ENCODE measurements around the gene ATXN1. TPM values are rescaled to one million over a fixed set of nuclear protein-coding genes. Genes with fewer than 3 reads are reported as not detected.

Gene ATXN1
- total RNA-seq, 1 experiment from 2014 or later = 27.0 TPM

GRCh38 chr6:16754274-16754673 is 7.0 kb downstream of the ATXN1 start:
- peak overlapping the region; percentile 98 for H3K27ac ChIP-seq (ENCODE audit: low read length)
- no TSS peak for BruUV-seq (replicated peaks)
- no peaks in the 10 kb centered on the region for H3K27me3 ChIP-seq (ENCODE audit: low read length)
- ChIA-PET POLR2A (ENCODE audit: unreplicated experiment) (interaction anchor here (0.5 kb wide), 1 partner anchor 1342 kb away, joined by 11 read pairs; no protein-coding TSS in a partner anchor), CTCF (no interaction called here)
- peak overlapping the region; percentile 71 for H3K4me2 ChIP-seq (ENCODE audit: low read length)
- H3K4me1 ChIP-seq (ENCODE audit: insufficient read depth, low read length) = peaks cover 90% of the 10 kb centered on the region
- no peaks in the 10 kb centered on the region for H3K9me2 ChIP-seq (replicated peaks; ENCODE audit: low read length)
- TF ChIP-seq EZH2phosphoT487 (IDR thresholded peaks at IDR 0.05; ENCODE audit: borderline replicate concordance, low read length) (no peak), EZH2 (IDR thresholded peaks at IDR 0.05; ENCODE audit: low read length, unreplicated experiment) (no peak), CTCF (conservative IDR thresholded peaks at IDR 0.05; ENCODE audit: low read depth, low read length) (no peak)
- H3K36me3 ChIP-seq (ENCODE audit: low read depth, low read length) = no peaks in the 10 kb centered on the region
- DNase-seq (no peak), ATAC-seq (no peak)
- no peaks in the 10 kb centered on the region for H4K20me1 ChIP-seq (ENCODE audit: low read length)
- peaks cover 28% of the 10 kb centered on the region for H3F3A ChIP-seq (ENCODE audit: low read length, unreplicated experiment)
- H3K79me2 ChIP-seq (ENCODE audit: low read length) = peaks cover 78% of the 10 kb centered on the region
- intact Hi-C loops (cut with micrococcal nuclease) = no loop called here
- no peak overlapping the region for H2AFZ ChIP-seq (ENCODE audit: low read length)
- H3K4me3 ChIP-seq (ENCODE audit: low read length) = peak overlapping the region; percentile 4; the same call in 1 of the 2 replicates
- no peaks in the 10 kb centered on the region for H3K9me3 ChIP-seq (ENCODE audit: low read length)
- H3K9ac ChIP-seq (ENCODE audit: low read length) = peak overlapping the region; percentile 58

- Histone ChIP-seq H3K79me2 (ENCODE audit: low read length) (peaks cover 78% of the 10 kb centered on the region), H4K20me1 (ENCODE audit: low read length) (no peaks in the 10 kb centered on the region), H3K4me3 (ENCODE audit: low read length) (peak overlapping the region; percentile 21), H3K4me2 (ENCODE audit: low read length) (peak overlapping the region; percentile 73), H3K27me3 (ENCODE audit: low read length) (no peaks in the 10 kb centered on the region), H3F3A (ENCODE audit: low read length, unreplicated experiment) (peaks cover 28% of the 10 kb centered on the region), H3K36me3 (ENCODE audit: low read depth, low read length) (0 out of 2 replicates have a peak, but pooled peaks cover 3% of the 10 kb centered on the region), H3K4me1 (ENCODE audit: insufficient read depth, low read length) (peaks cover 89% of the 10 kb centered on the region), H3K9ac (ENCODE audit: low read length) (peak overlapping the region; percentile 91), H2AFZ (ENCODE audit: low read length) (no peak overlapping the region), H3K27ac (ENCODE audit: low read length) (peak overlapping the region; percentile 98), H3K9me3 (ENCODE audit: low read length) (no peaks in the 10 kb centered on the region), H3K9me2 (replicated peaks; ENCODE audit: low read length) (no peaks in the 10 kb centered on the region)
- intact Hi-C loops (cut with micrococcal nuclease) = no loop called here
- DNase-seq = no peak
- ChIA-PET CTCF (no interaction called here), POLR2A (ENCODE audit: unreplicated experiment) (no interaction called here)
- TF ChIP-seq EZH2phosphoT487 (IDR thresholded peaks at IDR 0.05; ENCODE audit: borderline replicate concordance, low read length) = no peak
- TF ChIP-seq CTCF (conservative IDR thresholded peaks at IDR 0.05; ENCODE audit: low read depth, low read length) = no peak
- TF ChIP-seq EZH2 (IDR thresholded peaks at IDR 0.05; ENCODE audit: low read length, unreplicated experiment) = no peak
- ATAC-seq = no peak
- BruUV-seq (replicated peaks) = no TSS peak
These were observed 7.9 kb downstream of the ATXN1 start for GRCh38 chr6:16753341-16753740.

DNA sequence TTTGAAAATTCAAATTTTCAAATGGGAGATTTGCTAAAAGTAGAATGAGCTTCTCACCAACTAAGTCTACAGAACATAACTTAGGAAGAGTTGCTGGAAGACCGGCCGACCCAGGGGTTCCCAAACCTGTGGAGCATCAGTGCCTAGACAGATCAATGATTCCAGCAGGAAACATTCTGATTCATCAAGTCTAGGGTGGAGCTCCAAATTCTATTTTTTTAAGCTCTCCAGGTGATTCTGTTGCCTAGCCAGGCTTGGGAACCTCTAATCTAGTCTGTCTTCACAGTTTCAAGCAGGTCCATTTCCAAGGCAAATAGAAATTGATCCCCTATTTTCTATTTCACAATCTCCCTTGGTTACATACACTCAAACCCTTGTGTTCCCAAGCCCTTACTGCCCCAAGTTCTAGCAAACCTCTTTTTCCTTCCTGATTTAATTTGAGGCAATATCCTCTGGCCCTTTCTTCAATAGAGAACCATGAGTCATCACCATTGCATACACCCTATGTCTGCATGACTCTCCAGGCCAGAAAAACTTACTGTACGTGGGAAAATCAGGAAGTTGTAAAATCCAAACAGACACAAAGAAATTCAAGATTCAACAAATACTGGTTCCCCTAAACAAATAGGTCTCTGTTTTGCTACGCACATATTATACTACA is 8.9 kb downstream of the ATXN1 start:
- no peaks in the 10 kb centered on the region for H3K27me3 ChIP-seq (ENCODE audit: low read length)
- peaks cover 91% of the 10 kb centered on the region for H3K4me1 ChIP-seq (ENCODE audit: insufficient read depth, low read length)
- H3K9ac ChIP-seq (ENCODE audit: low read length) = peak overlapping the region; percentile 91
- H3F3A ChIP-seq (ENCODE audit: low read length, unreplicated experiment) = peaks cover 28% of the 10 kb centered on the region
- no peaks in the 10 kb centered on the region for H3K9me3 ChIP-seq (ENCODE audit: low read length)
- peak; percentile 62 for ATAC-seq
- no TSS peak for BruUV-seq (replicated peaks)
- TF ChIP-seq CTCF (conservative IDR thresholded peaks at IDR 0.05; ENCODE audit: low read depth, low read length) (no peak), EZH2phosphoT487 (IDR thresholded peaks at IDR 0.05; ENCODE audit: borderline replicate concordance, low read length) (no peak), EZH2 (IDR thresholded peaks at IDR 0.05; ENCODE audit: low read length, unreplicated experiment) (no peak)
- POLR2A ChIA-PET (ENCODE audit: unreplicated experiment) = interaction anchor here (0.6 kb wide), 2 partner anchors 10 to 230 kb away, joined by 3 to 4 read pairs; no protein-coding TSS in a partner anchor
- no peak overlapping the region for H2AFZ ChIP-seq (ENCODE audit: low read length)
- H3K79me2 ChIP-seq (ENCODE audit: low read length) = peaks cover 78% of the 10 kb centered on the region
- H3K4me2 ChIP-seq (ENCODE audit: low read length) = peak overlapping the region; percentile 73
- H3K36me3 ChIP-seq (ENCODE audit: low read depth, low read length) = 0 out of 2 replicates have a peak, but pooled peaks cover 3% of the 10 kb centered on the region
- H3K9me2 ChIP-seq (replicated peaks; ENCODE audit: low read length) = no peaks in the 10 kb centered on the region
- intact Hi-C loops (cut with micrococcal nuclease) = no loop called here
- peak; percentile 94 for DNase-seq
- peak overlapping the region; percentile 52 for H3K4me3 ChIP-seq (ENCODE audit: low read length)
- peak overlapping the region; percentile 98 for H3K27ac ChIP-seq (ENCODE audit: low read length)
- no peaks in the 10 kb centered on the region for H4K20me1 ChIP-seq (ENCODE audit: low read length)
- CTCF ChIA-PET = no interaction called here

Data from PC-3 (cell line).